ENCODE results near the gene COL8A2.

COL8A2 gene

DNA sequence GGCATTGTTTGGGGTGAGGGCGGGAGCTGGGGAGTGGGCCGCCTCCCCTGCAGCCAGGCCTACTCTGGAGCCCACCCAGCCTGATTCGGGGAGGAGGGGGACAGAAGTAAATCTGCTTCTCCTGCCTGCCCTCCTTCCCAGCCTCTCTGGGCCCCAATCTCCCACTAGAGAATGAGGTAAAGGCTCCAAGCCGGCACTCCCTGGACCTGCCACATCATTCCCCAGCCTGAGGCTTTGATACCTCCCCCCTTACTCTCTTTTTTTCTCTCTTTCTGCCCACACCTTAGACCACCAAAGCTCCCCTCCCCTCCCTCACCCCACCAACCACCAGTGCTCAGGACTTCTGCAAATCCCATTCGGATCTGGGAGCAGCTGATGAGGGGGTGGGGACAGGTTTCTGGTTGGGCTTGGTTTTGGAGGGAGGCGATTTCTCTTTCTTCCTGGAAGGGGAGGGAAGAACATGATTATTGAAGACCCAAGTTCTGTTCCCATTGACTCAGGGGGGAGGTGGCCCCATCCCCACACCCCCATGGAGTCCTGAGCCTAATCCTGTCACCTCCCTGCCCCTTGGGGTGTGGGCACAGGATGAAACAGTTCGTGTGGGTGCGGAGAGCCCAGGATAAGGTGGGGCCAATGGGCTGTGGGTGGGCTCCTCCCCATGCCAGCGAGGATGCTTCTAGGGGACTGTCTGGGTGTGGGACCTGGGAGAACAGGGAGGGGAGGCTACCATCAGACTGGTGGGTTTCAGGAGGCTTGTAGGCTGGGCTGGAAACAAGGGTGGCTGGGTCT is 32.3 kb upstream of the COL8A2 start:
- peak; percentile 34 for DNase-seq

- DNase-seq: peak; percentile 54
Observed at GRCh38 chr1:36156329-36157114, 31.5 kb upstream of the COL8A2 start.

DNA sequence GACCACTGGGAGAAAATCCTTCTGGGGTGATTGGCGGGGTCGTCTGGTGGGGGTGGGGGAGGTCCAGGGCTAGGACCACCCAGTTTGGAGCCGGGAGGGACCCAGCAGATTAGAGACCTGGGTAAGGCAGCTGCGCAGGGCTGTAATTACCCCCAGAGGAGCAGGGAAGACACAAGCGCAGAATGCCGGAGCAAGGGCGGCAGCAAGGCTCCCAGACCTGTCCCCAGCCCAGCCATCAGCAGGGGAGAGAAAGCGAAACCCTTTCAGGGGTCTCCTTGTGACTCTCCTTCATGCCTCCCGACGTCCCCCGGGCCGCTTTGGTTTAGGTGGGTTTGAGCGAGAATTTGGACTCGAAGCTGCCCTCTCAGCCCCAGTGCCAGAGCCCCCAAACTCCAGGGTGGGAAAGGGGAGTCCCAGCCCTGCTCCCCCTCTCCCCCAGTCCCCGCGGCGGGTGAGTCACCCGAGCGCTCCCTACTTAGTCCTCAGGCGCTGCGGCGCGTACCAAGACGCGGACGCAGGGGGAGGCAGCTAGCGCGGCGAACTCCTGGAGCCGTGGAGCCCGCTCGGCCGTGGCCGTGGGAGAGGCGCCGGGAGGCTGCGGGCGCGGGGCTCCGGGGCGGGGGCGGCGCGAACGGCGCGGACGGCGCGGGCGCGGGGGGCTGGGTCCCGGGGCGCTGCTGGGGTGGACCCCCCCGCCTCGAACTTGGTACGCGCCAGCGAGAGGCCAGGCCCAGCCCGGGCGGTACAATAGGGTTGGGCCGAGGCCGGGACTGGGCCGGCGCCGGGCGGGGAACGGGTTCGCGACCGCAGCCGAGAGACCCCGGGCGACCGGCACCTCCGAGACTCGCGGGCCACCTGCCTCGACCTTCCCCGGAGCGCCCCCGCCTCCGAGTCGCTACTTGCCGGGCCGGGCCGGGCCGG is 30.6 kb upstream of the COL8A2 start, which contains the start of gene MAP7D1:
Gene MAP7D1, plus strand, starts transcription at position 753 of the 921 bp plus-strand sequence. CDS start 258 bp downstream, outside the sequence.
- peak; percentile 59 for DNase-seq

DNA sequence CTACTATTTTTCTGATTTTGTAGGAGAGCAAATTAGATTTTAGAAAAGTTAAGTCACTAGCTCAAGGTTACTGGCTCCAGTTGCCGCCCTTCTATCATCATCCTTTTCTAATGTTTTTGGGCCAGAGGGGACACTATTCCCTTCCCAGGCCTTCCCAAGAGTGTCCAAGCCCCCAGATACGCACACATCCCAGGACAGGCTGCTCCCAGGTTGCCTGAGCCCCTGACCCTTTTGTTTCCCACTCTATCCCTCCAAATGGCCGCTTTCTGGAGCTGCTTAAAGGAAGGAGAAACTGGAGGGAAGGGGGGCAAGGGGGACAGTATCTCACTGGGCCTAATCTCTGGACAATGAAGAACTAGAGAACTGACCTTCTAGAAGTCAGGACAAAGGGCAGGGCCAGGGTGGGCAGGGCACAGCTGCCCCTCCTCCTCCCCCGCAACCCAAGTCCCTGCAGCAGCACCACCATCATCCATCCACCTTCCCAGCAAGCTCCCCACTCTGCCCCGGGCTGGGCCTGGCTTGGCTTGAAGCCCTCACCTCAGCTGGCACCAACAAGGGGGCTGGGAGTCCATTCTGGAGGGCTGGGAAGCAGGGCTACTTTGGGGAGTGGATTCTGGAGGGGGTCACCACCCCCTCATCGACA is 29.9 kb upstream of the COL8A2 start:
- DNase-seq: no peak

DNA sequence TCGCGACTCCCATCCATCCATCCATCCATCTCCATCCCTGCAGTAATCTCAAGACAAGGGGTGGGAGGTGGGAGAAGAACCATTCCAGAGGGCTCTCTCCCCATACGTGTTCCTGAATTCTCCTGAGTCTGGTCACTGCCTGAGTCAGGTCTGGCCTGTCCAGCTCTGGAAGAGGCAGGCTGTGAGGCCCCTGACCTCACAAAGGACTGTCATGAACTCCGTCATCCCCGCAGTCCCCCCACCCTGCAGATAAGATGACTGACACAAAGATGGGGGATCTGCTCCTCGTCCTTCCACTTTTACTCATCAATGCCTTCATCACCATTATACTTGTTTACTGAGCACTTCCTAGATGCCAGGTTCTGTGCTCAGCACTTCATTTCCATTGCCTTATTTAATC is 29.3 kb upstream of the COL8A2 start:
- no peak for DNase-seq

DNA sequence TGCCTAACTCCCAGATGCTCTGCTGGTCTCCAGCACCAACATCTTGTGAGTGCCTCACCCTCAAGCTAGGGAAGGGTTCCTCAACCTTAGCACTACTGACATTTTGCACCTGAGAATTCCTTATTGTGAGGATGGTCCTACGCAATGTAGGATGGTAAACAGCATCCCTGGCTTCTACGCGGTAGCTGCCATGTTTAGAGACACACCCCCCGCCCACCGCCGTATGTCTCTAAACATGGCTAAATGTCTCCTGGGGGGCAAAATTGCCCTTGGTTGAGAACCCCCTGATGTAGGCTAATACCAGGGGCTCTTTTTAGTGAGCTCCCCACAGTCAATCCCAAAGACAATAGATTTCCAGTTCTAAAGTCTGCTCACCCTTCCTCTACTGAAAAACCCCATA is 28.5 kb upstream of the COL8A2 start:
- no peak for DNase-seq

DNA sequence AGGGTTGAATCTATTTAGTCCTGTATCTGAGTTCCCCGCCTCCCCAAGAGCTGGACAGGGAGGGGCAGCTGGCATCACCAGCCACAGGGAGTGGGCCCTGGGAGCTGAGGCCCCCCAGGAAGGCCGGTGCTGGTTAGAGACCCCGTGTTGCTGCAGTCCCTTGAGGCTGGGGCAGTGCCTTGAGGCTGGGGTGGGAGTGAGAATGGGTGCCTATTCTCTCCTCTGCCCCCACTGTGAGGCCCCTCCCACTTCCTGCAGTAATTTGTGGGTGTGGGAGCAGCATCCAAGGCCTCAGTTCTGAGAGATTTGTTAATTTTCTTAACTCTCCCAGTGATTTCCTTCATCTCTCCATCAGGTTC is 26.8 kb upstream of the COL8A2 start:
- no peak for DNase-seq

GRCh38 chr1:36151134-36151844 is 26.3 kb upstream of the COL8A2 start:
- DNase-seq: no peak

DNA sequence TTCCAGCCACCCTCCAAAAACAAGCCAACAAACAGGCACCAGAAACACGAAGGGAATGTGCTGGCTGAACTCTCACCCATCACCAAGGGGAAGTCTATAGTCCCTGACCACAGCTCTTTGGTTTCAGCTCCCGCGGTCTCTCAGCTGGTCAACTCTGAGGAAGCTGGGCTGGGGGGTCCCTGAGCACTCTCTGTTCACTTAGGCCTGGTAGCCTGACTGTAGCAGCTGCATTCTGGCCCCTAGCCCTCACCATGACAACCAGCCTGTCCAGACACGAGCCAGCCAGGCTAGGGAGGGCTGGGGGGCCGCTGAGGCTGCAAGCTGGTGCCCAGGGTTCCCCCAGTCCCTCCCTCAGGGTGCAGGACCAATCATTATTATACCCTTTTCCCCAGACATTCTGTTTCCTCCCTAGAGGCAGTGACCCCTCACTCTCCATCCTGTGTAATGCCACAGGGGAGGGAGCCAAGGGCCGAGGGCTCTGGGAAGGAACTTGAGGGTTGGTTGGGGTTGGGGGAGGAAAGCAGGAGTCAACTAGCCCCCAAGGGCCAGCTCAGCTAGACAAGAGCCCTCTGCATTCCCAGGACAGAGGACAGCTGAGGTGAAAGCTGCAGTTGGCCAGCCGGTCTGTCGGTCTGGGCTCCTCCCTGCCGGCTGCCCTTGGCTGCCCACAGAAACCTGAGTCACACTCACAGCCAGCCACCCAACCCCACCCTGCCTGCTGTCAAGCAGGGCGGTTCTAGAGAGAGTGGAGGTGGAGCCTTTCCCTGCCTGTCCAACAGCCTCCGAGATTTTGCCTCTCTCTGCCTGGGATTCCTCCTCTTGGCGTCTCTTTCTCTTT is 25.5 kb upstream of the COL8A2 start:
- DNase-seq: peak; percentile 95

- no peak for DNase-seq
Observed at GRCh38 chr1:36149973-36150295, 24.9 kb upstream of the COL8A2 start.

DNA sequence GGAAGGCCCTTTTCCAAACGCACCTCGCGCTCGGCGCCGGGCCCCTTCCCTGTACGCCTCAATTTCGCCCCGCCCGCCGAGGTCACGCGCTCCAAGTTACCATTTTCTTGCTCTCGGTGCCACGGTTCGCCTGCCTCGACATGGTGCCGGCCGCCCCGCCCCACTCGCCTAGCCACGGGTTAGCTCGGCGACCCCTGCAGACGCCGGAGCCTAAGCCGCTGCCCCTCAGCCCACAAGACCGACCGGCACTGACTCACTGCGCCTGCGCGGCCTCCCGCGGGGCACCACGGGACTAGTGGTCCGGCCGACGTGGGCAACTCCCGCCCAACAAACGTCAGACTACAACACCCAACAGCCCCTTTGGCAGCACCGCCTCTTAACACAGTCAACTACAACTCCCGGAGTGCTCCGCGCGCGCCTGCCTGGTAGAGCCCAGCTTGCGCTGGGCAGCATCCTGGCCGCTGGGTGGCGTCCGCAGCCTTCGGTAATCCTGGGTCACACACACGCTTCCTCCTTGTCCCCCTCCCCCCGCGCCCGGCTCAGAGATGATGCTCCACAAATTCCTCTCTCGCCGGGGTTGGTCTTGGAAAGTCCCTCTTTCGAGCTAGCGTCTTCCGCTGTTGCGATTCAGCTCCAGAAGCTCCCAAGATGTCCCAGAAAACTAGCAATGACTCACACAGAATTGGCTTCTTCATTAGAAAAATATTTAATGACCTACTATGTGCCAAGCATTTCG is 24.4 kb upstream of the COL8A2 start, which contains the start of gene TRAPPC3:
Gene TRAPPC3, minus strand, starts transcription at position 250 of the 736 bp plus-strand sequence. Its CDS starts 108 bp downstream, at position 142.
- DNase-seq: peak; percentile 100

- DNase-seq: no peak
Observed at GRCh38 chr1:36148821-36149236, 23.8 kb upstream of the COL8A2 start.

- DNase-seq: no peak
Observed at GRCh38 chr1:36144413-36144812, 19.4 kb upstream of the COL8A2 start.

- DNase-seq: no peak
Observed at GRCh38 chr1:36143424-36143823, 18.4 kb upstream of the COL8A2 start.

DNA sequence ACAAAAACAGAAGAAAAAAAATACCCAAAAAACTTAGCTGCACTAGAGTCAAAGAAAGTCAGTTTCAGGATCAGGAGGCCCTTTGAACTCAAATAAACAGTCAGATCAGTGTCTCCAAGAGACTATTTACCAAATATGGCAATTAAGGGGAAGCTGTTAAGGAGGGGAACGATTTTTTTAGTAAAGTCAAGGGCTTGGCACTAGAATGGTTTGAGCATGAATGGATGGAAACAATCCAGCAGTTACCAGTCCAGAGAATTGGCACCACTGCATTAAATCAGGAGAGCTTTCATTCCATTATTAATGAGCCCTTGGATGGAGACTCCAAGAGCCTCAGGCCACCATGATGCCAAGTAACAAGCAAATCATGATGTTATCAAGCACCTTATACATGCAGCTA is 17.1 kb upstream of the COL8A2 start:
- DNase-seq: no peak

GRCh38 chr1:36139521-36139920 is 14.5 kb upstream of the COL8A2 start:
- no peak for DNase-seq

GRCh38 chr1:36137776-36138175 is 12.8 kb upstream of the COL8A2 start:
- DNase-seq: no peak

- no peak for DNase-seq
Observed at GRCh38 chr1:36137226-36137625, 12.2 kb upstream of the COL8A2 start.

DNA sequence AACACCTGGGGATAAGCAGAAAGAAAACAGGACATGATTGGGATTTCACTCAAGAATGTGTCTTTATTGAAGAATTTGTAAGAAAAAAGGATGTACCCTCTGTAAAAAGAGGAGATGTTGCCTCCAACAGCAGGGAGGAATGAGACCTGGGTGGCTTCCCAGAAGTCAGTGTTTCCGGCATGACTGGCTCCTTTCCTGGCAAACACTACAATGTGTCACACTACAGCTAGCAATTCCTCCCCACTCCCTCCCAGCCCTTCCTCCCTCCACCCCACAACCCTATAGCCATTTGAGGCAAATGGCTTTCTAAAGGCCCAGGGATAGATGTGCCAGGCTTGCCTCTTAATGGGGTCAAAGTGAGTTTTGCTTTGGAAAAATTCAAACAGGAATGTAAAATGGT is 11.5 kb upstream of the COL8A2 start:
- no peak for DNase-seq

DNA sequence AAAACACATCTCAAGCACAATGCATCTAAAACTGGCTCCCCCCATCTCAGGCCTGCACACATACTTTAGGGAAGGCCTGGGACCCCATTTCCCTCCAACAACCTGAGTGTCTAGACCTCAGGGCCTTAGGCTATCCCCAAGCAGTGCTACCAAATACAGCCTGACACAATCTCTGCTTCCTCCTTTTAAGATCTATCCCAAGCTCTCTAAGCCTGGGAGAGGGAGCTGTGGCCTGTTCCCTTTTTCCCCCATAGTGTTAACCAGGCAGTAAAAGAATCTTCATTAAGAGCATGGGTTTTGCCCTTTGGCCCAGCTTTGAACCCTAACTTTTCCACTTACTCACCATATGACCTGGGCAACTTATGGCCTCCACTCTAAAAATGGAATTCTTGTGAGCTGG is 10.8 kb upstream of the COL8A2 start:
- no peak for DNase-seq
